HL-60 (cell line): ENCODE results near the gene ARMC5.

Source experiments
- CTCF ChIP-seq: IDR thresholded peaks from one replicate; pipeline ENCODE4 v1.5.1; 2011; ENCODE audit warnings: low read length, control low read depth, inconsistent platforms; ENCODE audit not compliant: insufficient read depth
- GABPA ChIP-seq: IDR thresholded peaks from 2 replicates; pipeline ENCODE4 v1.6.1; 2012; ENCODE audit warnings: low read depth
- POLR2AphosphoS5 ChIP-seq: IDR thresholded peaks from 2 replicates; pipeline ENCODE4 v1.6.1; 2012; ENCODE audit warnings: low read depth

DNA sequence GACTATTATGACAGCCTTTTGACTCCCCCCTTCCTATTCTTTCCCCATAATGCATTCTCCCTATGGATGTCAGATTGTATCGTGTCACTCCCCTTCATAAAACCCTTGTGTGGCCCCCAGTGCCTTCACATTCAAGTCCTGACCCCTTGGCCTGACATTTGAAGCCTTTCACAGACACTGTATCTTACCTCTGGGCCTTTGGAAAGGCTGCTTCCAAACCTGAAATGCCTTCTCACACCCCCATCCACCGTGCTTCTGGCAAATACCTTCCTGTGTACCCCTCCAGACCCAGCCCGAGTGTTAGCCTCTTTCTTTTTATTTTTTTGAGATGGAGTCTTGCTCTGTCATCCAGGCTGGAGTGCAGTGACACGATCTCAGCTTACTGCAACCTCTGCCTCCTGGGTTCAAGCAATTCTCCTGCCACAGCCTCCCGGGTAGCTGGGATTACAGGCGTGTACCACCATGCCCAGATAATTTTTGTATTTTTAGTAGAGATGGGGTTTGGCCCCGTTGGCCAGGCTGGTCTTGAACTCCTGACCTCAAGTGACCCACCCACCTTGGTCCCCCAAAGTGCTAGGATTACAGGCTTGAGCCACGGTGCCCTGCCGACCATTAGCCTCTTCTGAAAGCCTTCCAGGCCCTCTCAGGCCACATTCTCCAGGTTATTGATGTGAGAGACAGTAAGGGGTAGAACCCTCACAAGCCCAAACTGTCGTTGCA lies 2.1 kb downstream of the ARMC5 start:
- TF ChIP-seq CTCF = no peak
- no peak for TF ChIP-seq GABPA
- TF ChIP-seq POLR2AphosphoS5 = no peak
